Smooth muscle cell (in vitro differentiated cells): ENCODE results near the gene OPTC. TPM values are rescaled to one million over a fixed set of nuclear protein-coding genes. Genes with fewer than 3 reads are reported as not detected.

Experiments used
- DNase-seq: peaks from one replicate; lab custom pipeline; 2025; ENCODE audit not compliant: unreplicated experiment; lab: John Stamatoyannopoulos, UW
- H2AFZ ChIP-seq: fragments of 200-600 bp; sonication (generic); 2 replicates; pipeline ENCODE4 v1.6.0; 2016; ENCODE audit warnings: antibody characterized with exemption, low read depth, mild to moderate bottlenecking
- H3F3A ChIP-seq: fragments of 200-600 bp; sonication (generic); 2 replicates; pipeline ENCODE4 v1.6.0; 2017; ENCODE audit warnings: antibody characterized with exemption, low read depth
- H3K27ac ChIP-seq: fragments of 200-600 bp; sonication (generic); 2 replicates; pipeline ENCODE4 v1.5.1; 2016; ENCODE audit warnings: low read depth, mild to moderate bottlenecking
- H3K27me3 ChIP-seq: fragments of 200-600 bp; sonication (generic); 2 replicates; pipeline ENCODE4 v1.6.1; 2016; ENCODE audit warnings: low read depth, mild to moderate bottlenecking
- H3K36me3 ChIP-seq: fragments of 200-600 bp; sonication (generic); 2 replicates; pipeline ENCODE4 v1.5.1; 2016; ENCODE audit warnings: low read depth
- H3K4me1 ChIP-seq: fragments of 200-600 bp; sonication (generic); 2 replicates; pipeline ENCODE4 v1.5.1; 2016; ENCODE audit warnings: low read depth
- H3K4me2 ChIP-seq: fragments of 200-600 bp; sonication (generic); 2 replicates; pipeline ENCODE4 v1.6.0; 2016; ENCODE audit warnings: mild to moderate bottlenecking
- H3K4me3 ChIP-seq: fragments of 200-600 bp; sonication (generic); 2 replicates; pipeline ENCODE4 v1.5.1; 2016; ENCODE audit warnings: mild to moderate bottlenecking
- H3K79me2 ChIP-seq: fragments of 200-600 bp; sonication (generic); 2 replicates; pipeline ENCODE4 v1.6.0; 2016; ENCODE audit warnings: low read depth, mild to moderate bottlenecking
- H3K9ac ChIP-seq: fragments of 200-600 bp; sonication (generic); 2 replicates; pipeline ENCODE4 v1.6.0; 2016; ENCODE audit warnings: low read depth
- H3K9me3 ChIP-seq: fragments of 200-600 bp; sonication (generic); replicated peaks from 2 replicates; pipeline ENCODE4 v1.5.1; 2016; ENCODE audit warnings: low read depth
- H4K20me1 ChIP-seq: fragments of 200-600 bp; sonication (generic); 2 replicates; pipeline ENCODE4 v1.6.0; 2016; ENCODE audit warnings: low read depth
- CTCF ChIP-seq: fragments of 200-600 bp; sonication (generic); IDR thresholded peaks from 2 replicates; pipeline ENCODE4 v1.5.1; 2017; ENCODE audit warnings: borderline replicate concordance, mild to moderate bottlenecking, antibody characterized with exemption; ENCODE audit not compliant: insufficient read depth, poor library complexity, severe bottlenecking
- WGBS: methylation state at CpG from one replicate; pipeline ENCODE4 v1.1.7; 2016; ENCODE audit warnings: low lambda C conversion rate; 5-methylcytosine and 5-hydroxymethylcytosine counted together
- polyA plus RNA-seq: library from polyadenylated mRNA; unstranded; fragments of >200 nt; fragmentation: Nextera tagmentation; extraction: Ambion mirVana; gene quantifications from 2 replicates; pipeline ENCODE4 v1.2.1, GENCODE V29; 2016
- total RNA-seq: library from RNA; depleted of rRNA; stranded (reverse); fragments of >200 nt; gene quantifications from 2 replicates; pipeline ENCODE4 v1.2.3, GENCODE V29; 2014

Gene OPTC
- total and polyA plus RNA-seq, 2 experiments from 2014 or later = 0.46 TPM; not detected in 1

GRCh38 chr1:203463469-203464062, 30.4 kb upstream of the OPTC start:
- no peak for TF ChIP-seq CTCF
- peak overlapping the region; percentile 30 for H2AFZ ChIP-seq
- H3K9ac ChIP-seq = peak overlapping the region; percentile 37
- H3K4me2 ChIP-seq = peak overlapping the region; percentile 54
- no peaks in the 10 kb centered on the region for H3K27me3 ChIP-seq
- no peak overlapping the region for H3K4me3 ChIP-seq
- no peaks in the 10 kb centered on the region for H3K79me2 ChIP-seq
- peak overlapping the region; percentile 91 for H3K27ac ChIP-seq
- no peaks in the 10 kb centered on the region for H4K20me1 ChIP-seq
- H3K9me3 ChIP-seq = no peaks in the 10 kb centered on the region
- peaks cover 8% of the 10 kb centered on the region for H3K4me1 ChIP-seq
- H3K36me3 ChIP-seq = no peaks in the 10 kb centered on the region
- 44% methylated on average over 7 of the region's 7 CpGs for WGBS
- peaks cover 12% of the 10 kb centered on the region for H3F3A ChIP-seq
- DNase-seq = no peak

GRCh38 chr1:203464226-203464625, 29.7 kb upstream of the OPTC start:
- Histone ChIP-seq H3F3A (peaks cover 12% of the 10 kb centered on the region), H3K9me3 (no peaks in the 10 kb centered on the region), H3K9ac (no peak overlapping the region), H2AFZ (no peak overlapping the region), H3K4me2 (peak overlapping the region; percentile 54), H3K36me3 (no peaks in the 10 kb centered on the region), H3K27me3 (no peaks in the 10 kb centered on the region), H3K79me2 (no peaks in the 10 kb centered on the region), H3K4me3 (no peak overlapping the region), H3K4me1 (peaks cover 8% of the 10 kb centered on the region), H3K27ac (peak overlapping the region; percentile 91), H4K20me1 (no peaks in the 10 kb centered on the region)
- TF ChIP-seq CTCF = no peak
- 29% methylated on average over 5 of the region's 5 CpGs for WGBS
- no peak for DNase-seq

- Histone ChIP-seq H3F3A (peaks cover 12% of the 10 kb centered on the region), H3K9ac (no peak overlapping the region), H3K4me3 (no peak overlapping the region), H3K4me1 (peaks cover 8% of the 10 kb centered on the region), H3K4me2 (no peak overlapping the region), H3K36me3 (no peaks in the 10 kb centered on the region), H2AFZ (no peak overlapping the region), H3K27me3 (no peaks in the 10 kb centered on the region), H3K9me3 (no peaks in the 10 kb centered on the region), H4K20me1 (no peaks in the 10 kb centered on the region), H3K27ac (no peak overlapping the region), H3K79me2 (no peaks in the 10 kb centered on the region)
- TF ChIP-seq CTCF = no peak
- WGBS = 96% methylated on average over 3 of the region's 3 CpGs
- DNase-seq = no peak
Observed at GRCh38 chr1:203464743-203465142, 29.2 kb upstream of the OPTC start.
